Progenitor cell of endocrine pancreas (in vitro differentiated cells): ENCODE results near the gene NBEA. TPM values are rescaled to one million over a fixed set of nuclear protein-coding genes. Genes with fewer than 3 reads are reported as not detected.

Experiments
- DNase-seq: peaks from one replicate; pipeline ENCODE4 v3.0.0; 2021; ENCODE audit warnings: low spot score; ENCODE audit not compliant: unreplicated experiment
- H3K27ac Mint-ChIP-seq: 2 replicates; pipeline ENCODE4 v1.8.0; 2021; ENCODE audit warnings: mild to moderate bottlenecking, moderate library complexity, mixed read lengths
- H3K27me3 Mint-ChIP-seq: 2 replicates; pipeline ENCODE4 v1.8.0; 2021; ENCODE audit warnings: mixed read lengths
- H3K36me3 Mint-ChIP-seq: 2 replicates; pipeline ENCODE4 v1.8.0; 2022; ENCODE audit warnings: mixed read lengths; ENCODE audit not compliant: insufficient read depth
- H3K4me1 Mint-ChIP-seq: 2 replicates; pipeline ENCODE4 v1.8.0; 2021; ENCODE audit warnings: low read depth, mixed read lengths
- H3K4me3 Mint-ChIP-seq: 2 replicates; pipeline ENCODE4 v1.8.0; 2021; ENCODE audit warnings: low read depth, mild to moderate bottlenecking, moderate library complexity, mixed read lengths
- H3K9me3 Mint-ChIP-seq: 2 replicates; pipeline ENCODE4 v1.8.0; 2021; ENCODE audit warnings: low read depth, mixed read lengths
- CTCF ChIP-seq: fragments of 200-600 bp; sonication (generic); IDR thresholded peaks from one replicate; pipeline ENCODE4 v1.5.0; 2021; ENCODE audit warnings: antibody characterized with exemption, mild to moderate bottlenecking; ENCODE audit not compliant: unreplicated experiment
- total RNA-seq: library from RNA; stranded (reverse); gene quantifications from 2 replicates; pipeline ENCODE4 v1.2.1, GENCODE V29; 2021

The NBEA gene
- total RNA-seq, 1 donor from 2014 or later: 21.7 TPM

- Mint-ChIP-seq H3K27ac (no peak overlapping the region), H3K27me3 (no peaks in the 10 kb centered on the region), H3K36me3 (peaks cover 3% of the 10 kb centered on the region), H3K9me3 (no peaks in the 10 kb centered on the region), H3K4me1 (no peaks in the 10 kb centered on the region), H3K4me3 (no peak overlapping the region)
- no peak for TF ChIP-seq CTCF
- no peak for DNase-seq
Measured at GRCh38 chr13:35143123-35143522, 201.1 kb downstream of the NBEA start.

- Mint-ChIP-seq H3K27me3 (no peaks in the 10 kb centered on the region), H3K36me3 (peaks cover 3% of the 10 kb centered on the region), H3K27ac (no peak overlapping the region), H3K4me1 (no peaks in the 10 kb centered on the region), H3K9me3 (no peaks in the 10 kb centered on the region), H3K4me3 (no peak overlapping the region)
- no peak for TF ChIP-seq CTCF
- no peak for DNase-seq
Measured at GRCh38 chr13:35144166-35144890, 202.3 kb downstream of the NBEA start.

- Mint-ChIP-seq H3K4me1 (no peaks in the 10 kb centered on the region), H3K4me3 (no peak overlapping the region), H3K9me3 (no peaks in the 10 kb centered on the region), H3K27ac (no peak overlapping the region), H3K27me3 (no peaks in the 10 kb centered on the region), H3K36me3 (peaks cover 3% of the 10 kb centered on the region)
- no peak for DNase-seq
- no peak for TF ChIP-seq CTCF
Measured at GRCh38 chr13:35146686-35147085, 204.6 kb downstream of the NBEA start.

GRCh38 chr13:35157143-35157755, 215.2 kb downstream of the NBEA start:
- peaks cover 18% of the 10 kb centered on the region for H3K4me1 Mint-ChIP-seq
- no peaks in the 10 kb centered on the region for H3K27me3 Mint-ChIP-seq
- TF ChIP-seq CTCF: peak; percentile 86
- no peaks in the 10 kb centered on the region for H3K36me3 Mint-ChIP-seq
- H3K27ac Mint-ChIP-seq: no peak overlapping the region
- no peak overlapping the region for H3K4me3 Mint-ChIP-seq
- DNase-seq: peak; percentile 17
- no peaks in the 10 kb centered on the region for H3K9me3 Mint-ChIP-seq

- H3K27me3 Mint-ChIP-seq: no peaks in the 10 kb centered on the region
- no peak for TF ChIP-seq CTCF
- DNase-seq: no peak
- no peaks in the 10 kb centered on the region for H3K36me3 Mint-ChIP-seq
- H3K4me3 Mint-ChIP-seq: no peak overlapping the region
- H3K4me1 Mint-ChIP-seq: peaks cover 13% of the 10 kb centered on the region
- H3K27ac Mint-ChIP-seq: no peak overlapping the region
- H3K9me3 Mint-ChIP-seq: no peaks in the 10 kb centered on the region
Measured at GRCh38 chr13:35159041-35159440, 217.0 kb downstream of the NBEA start.
